Measurements from ENCODE around the gene FMO2.

- TF ChIP-seq, protein P1, sequence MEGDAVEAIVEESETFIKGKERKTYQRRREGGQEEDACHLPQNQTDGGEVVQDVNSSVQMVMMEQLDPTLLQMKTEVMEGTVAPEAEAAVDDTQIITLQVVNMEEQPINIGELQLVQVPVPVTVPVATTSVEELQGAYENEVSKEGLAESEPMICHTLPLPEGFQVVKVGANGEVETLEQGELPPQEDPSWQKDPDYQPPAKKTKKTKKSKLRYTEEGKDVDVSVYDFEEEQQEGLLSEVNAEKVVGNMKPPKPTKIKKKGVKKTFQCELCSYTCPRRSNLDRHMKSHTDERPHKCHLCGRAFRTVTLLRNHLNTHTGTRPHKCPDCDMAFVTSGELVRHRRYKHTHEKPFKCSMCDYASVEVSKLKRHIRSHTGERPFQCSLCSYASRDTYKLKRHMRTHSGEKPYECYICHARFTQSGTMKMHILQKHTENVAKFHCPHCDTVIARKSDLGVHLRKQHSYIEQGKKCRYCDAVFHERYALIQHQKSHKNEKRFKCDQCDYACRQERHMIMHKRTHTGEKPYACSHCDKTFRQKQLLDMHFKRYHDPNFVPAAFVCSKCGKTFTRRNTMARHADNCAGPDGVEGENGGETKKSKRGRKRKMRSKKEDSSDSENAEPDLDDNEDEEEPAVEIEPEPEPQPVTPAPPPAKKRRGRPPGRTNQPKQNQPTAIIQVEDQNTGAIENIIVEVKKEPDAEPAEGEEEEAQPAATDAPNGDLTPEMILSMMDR (IDR thresholded peaks at IDR 0.05 in 8 of 11, conservative IDR thresholded peaks at IDR 0.05 in 3 of 11): no peak
- TF ChIP-seq POLR2A (IDR thresholded peaks at IDR 0.05) (no peak), POLR2AphosphoS5 (IDR thresholded peaks at IDR 0.05) (no peak)
Measured at GRCh38 chr1:171180670-171181069, 4.4 kb upstream of the FMO2 start.

Measured in spleen (tissue), 7 donors.